ENCODE data around the gene MCM8.

MCM8 gene

GRCh38 chr20:5935384-5935783, 15.1 kb upstream of the MCM8 start:
- Histone ChIP-seq H3K4me1 (ENCODE audit: control insufficient read depth in 2 of 2, insufficient read depth in 1 of 2, low read depth in 1 of 2, low read length in 2 of 2) (no peaks in the 10 kb centered on the region), H4K8ac (ENCODE audit: low read depth, low read length) (no peak overlapping the region), H3K4me2 (ENCODE audit: insufficient read depth, low read length, poor library complexity, severe bottlenecking) (no peak overlapping the region), H2BK120ac (ENCODE audit: low read depth, low read length) (no peak overlapping the region), H3K9ac (ENCODE audit: low read depth, low read length, poor library complexity) (no peak overlapping the region), H3K27me3 (ENCODE audit: control insufficient read depth in 3 of 3, insufficient read depth in 3 of 3, low read depth in 1 of 3, low read length in 3 of 3) (peaks cover 0 to 2% (median 0%) of the 10 kb centered on the region in 3 experiments), H3K27ac (replicated peaks; ENCODE audit: low read length) (no peak overlapping the region), H3K14ac (ENCODE audit: low read length) (no peak overlapping the region), H4K91ac (ENCODE audit: low read depth, low read length, poor library complexity) (no peak overlapping the region), H3K36me3 (replicated peaks in 1 of 2; ENCODE audit: control insufficient read depth in 2 of 2, insufficient read depth in 2 of 2, low read length in 2 of 2) (peaks cover 8 to 32% of the 10 kb centered on the region in 2 donors), H2BK12ac (ENCODE audit: low read length) (no peak overlapping the region), H2BK15ac (ENCODE audit: low read length) (no peak overlapping the region), H2AFZ (ENCODE audit: low read length) (no peak overlapping the region), H2AK5ac (ENCODE audit: low read depth, low read length) (no peak overlapping the region), H3K23ac (ENCODE audit: low read depth, low read length, poor library complexity) (no peak overlapping the region), H3K4ac (ENCODE audit: low read length) (no peak overlapping the region), H3K79me1 (ENCODE audit: low read depth, low read length) (no peaks in the 10 kb centered on the region), H2BK5ac (ENCODE audit: low read length) (no peak overlapping the region), H3K18ac (ENCODE audit: low read length) (no peak overlapping the region), H3K9me3 (replicated peaks in 1 of 2; ENCODE audit: control insufficient read depth in 2 of 2, insufficient read depth in 1 of 2, low read depth in 1 of 2, low read length in 2 of 2) (no peaks in the 10 kb centered on the region), H3K4me3 (ENCODE audit: low read length in 2 of 2) (no peak overlapping the region)
- no CpG with 5 or more reads among the region's 1 CpG for WGBS, 2 donors (ENCODE audit: extremely low coverage in 2 of 2, insufficient read length in 2 of 2, insufficient replicate concordance in 1 of 2)
- DNase-seq (ENCODE audit: low spot score): no peak

DNA sequence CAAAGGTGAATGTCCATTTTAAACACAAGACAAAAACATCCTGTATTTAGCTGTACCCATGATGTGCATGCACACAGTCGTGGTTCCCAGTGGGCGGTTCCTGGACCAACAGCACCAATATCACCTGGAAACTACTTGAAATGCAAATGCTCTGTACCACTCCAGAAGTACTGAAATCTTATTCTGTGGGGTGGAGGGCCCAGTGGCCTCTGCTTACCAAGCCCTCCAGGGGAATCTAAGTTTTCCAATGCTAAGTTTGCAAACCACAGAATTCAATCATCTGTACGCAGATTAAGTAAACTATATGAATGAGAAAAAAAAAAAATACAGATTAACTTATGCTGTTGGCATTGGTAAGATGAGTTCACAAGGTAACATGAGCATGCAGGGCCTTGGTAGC, 14.2 kb upstream of the MCM8 start:
- no CpG with 5 or more reads among the region's 3 CpGs for WGBS, 2 donors (ENCODE audit: extremely low coverage in 2 of 2, insufficient read length in 2 of 2, insufficient replicate concordance in 1 of 2)
- peaks cover 12 to 40% of the 10 kb centered on the region in 2 donors for H3K36me3 ChIP-seq (replicated peaks in 1 of 2; ENCODE audit: control insufficient read depth in 2 of 2, insufficient read depth in 2 of 2, low read length in 2 of 2)

GRCh38 chr20:5938456-5939029, 11.9 kb upstream of the MCM8 start:
- Histone ChIP-seq H4K91ac (ENCODE audit: low read depth, low read length, poor library complexity) (no peak overlapping the region), H3K27ac (replicated peaks; ENCODE audit: low read length) (no peak overlapping the region), H4K8ac (ENCODE audit: low read depth, low read length) (no peak overlapping the region), H3K79me1 (ENCODE audit: low read depth, low read length) (no peaks in the 10 kb centered on the region), H3K27me3 (ENCODE audit: control insufficient read depth in 3 of 3, insufficient read depth in 3 of 3, low read depth in 1 of 3, low read length in 3 of 3) (no peaks in the 10 kb centered on the region), H3K4ac (ENCODE audit: low read length) (no peak overlapping the region), H3K14ac (ENCODE audit: low read length) (no peak overlapping the region), H2BK120ac (ENCODE audit: low read depth, low read length) (no peak overlapping the region), H3K23ac (ENCODE audit: low read depth, low read length, poor library complexity) (no peak overlapping the region), H3K4me3 (ENCODE audit: low read length in 2 of 2) (no peak overlapping the region), H3K18ac (ENCODE audit: low read length) (no peak overlapping the region), H3K4me2 (ENCODE audit: insufficient read depth, low read length, poor library complexity, severe bottlenecking) (no peak overlapping the region), H3K36me3 (replicated peaks in 1 of 2; ENCODE audit: control insufficient read depth in 2 of 2, insufficient read depth in 2 of 2, low read length in 2 of 2) (peaks cover 26 to 63% of the 10 kb centered on the region in 2 donors), H2BK12ac (ENCODE audit: low read length) (no peak overlapping the region), H2AFZ (ENCODE audit: low read length) (no peak overlapping the region), H2AK5ac (ENCODE audit: low read depth, low read length) (no peak overlapping the region), H2BK15ac (ENCODE audit: low read length) (no peak overlapping the region), H2BK5ac (ENCODE audit: low read length) (no peak overlapping the region), H3K4me1 (ENCODE audit: control insufficient read depth in 2 of 2, insufficient read depth in 1 of 2, low read depth in 1 of 2, low read length in 2 of 2) (no peaks in the 10 kb centered on the region), H3K9me3 (replicated peaks in 1 of 2; ENCODE audit: control insufficient read depth in 2 of 2, insufficient read depth in 1 of 2, low read depth in 1 of 2, low read length in 2 of 2) (no peaks in the 10 kb centered on the region), H3K9ac (ENCODE audit: low read depth, low read length, poor library complexity) (no peak overlapping the region)
- DNase-seq (ENCODE audit: low spot score): no peak
- WGBS, 2 donors (ENCODE audit: extremely low coverage in 2 of 2, insufficient read length in 2 of 2, insufficient replicate concordance in 1 of 2): no CpG with 5 or more reads among the region's 6 CpGs

More for the DNA sequence above, 14.2 kb upstream of the MCM8 start:
- H2AFZ ChIP-seq (ENCODE audit: low read length): no peak overlapping the region
- H3K9ac ChIP-seq (ENCODE audit: low read depth, low read length, poor library complexity): no peak overlapping the region
- H3K4me1 ChIP-seq (ENCODE audit: control insufficient read depth in 2 of 2, insufficient read depth in 1 of 2, low read depth in 1 of 2, low read length in 2 of 2): no peaks in the 10 kb centered on the region
- no peaks in the 10 kb centered on the region for H3K79me1 ChIP-seq (ENCODE audit: low read depth, low read length)
- no peak overlapping the region for H2BK120ac ChIP-seq (ENCODE audit: low read depth, low read length)
- peaks cover 0 to 2% (median 0%) of the 10 kb centered on the region in 3 experiments for H3K27me3 ChIP-seq (ENCODE audit: control insufficient read depth in 3 of 3, insufficient read depth in 3 of 3, low read depth in 1 of 3, low read length in 3 of 3)
- H2BK15ac ChIP-seq (ENCODE audit: low read length): no peak overlapping the region
- no peak overlapping the region for H3K4me3 ChIP-seq (ENCODE audit: low read length in 2 of 2)
- no peaks in the 10 kb centered on the region for H3K9me3 ChIP-seq (replicated peaks in 1 of 2; ENCODE audit: control insufficient read depth in 2 of 2, insufficient read depth in 1 of 2, low read depth in 1 of 2, low read length in 2 of 2)
- no peak overlapping the region for H2BK12ac ChIP-seq (ENCODE audit: low read length)
- no peak overlapping the region for H3K23ac ChIP-seq (ENCODE audit: low read depth, low read length, poor library complexity)
- no peak overlapping the region for H2AK5ac ChIP-seq (ENCODE audit: low read depth, low read length)
- no peak overlapping the region for H3K18ac ChIP-seq (ENCODE audit: low read length)
- H3K27ac ChIP-seq (replicated peaks; ENCODE audit: low read length): no peak overlapping the region
- no peak overlapping the region for H4K8ac ChIP-seq (ENCODE audit: low read depth, low read length)
- no peak overlapping the region for H3K4me2 ChIP-seq (ENCODE audit: insufficient read depth, low read length, poor library complexity, severe bottlenecking)
- H4K91ac ChIP-seq (ENCODE audit: low read depth, low read length, poor library complexity): no peak overlapping the region
- no peak overlapping the region for H3K4ac ChIP-seq (ENCODE audit: low read length)
- no peak overlapping the region for H2BK5ac ChIP-seq (ENCODE audit: low read length)
- DNase-seq (ENCODE audit: low spot score): no peak
- no peak overlapping the region for H3K14ac ChIP-seq (ENCODE audit: low read length)

- Histone ChIP-seq H2BK12ac (ENCODE audit: low read length) (no peak overlapping the region), H3K27ac (replicated peaks; ENCODE audit: low read length) (no peak overlapping the region), H4K91ac (ENCODE audit: low read depth, low read length, poor library complexity) (no peak overlapping the region), H4K8ac (ENCODE audit: low read depth, low read length) (no peak overlapping the region), H2BK120ac (ENCODE audit: low read depth, low read length) (no peak overlapping the region), H3K79me1 (ENCODE audit: low read depth, low read length) (peaks cover 4% of the 10 kb centered on the region), H3K4me3 (ENCODE audit: low read length in 2 of 2) (no peak overlapping the region), H3K14ac (ENCODE audit: low read length) (no peak overlapping the region), H3K4me1 (ENCODE audit: control insufficient read depth in 2 of 2, insufficient read depth in 1 of 2, low read depth in 1 of 2, low read length in 2 of 2) (no peaks in the 10 kb centered on the region), H3K9ac (ENCODE audit: low read depth, low read length, poor library complexity) (no peak overlapping the region), H3K18ac (ENCODE audit: low read length) (no peak overlapping the region), H3K4me2 (ENCODE audit: insufficient read depth, low read length, poor library complexity, severe bottlenecking) (no peak overlapping the region), H3K9me3 (replicated peaks in 1 of 2; ENCODE audit: control insufficient read depth in 2 of 2, insufficient read depth in 1 of 2, low read depth in 1 of 2, low read length in 2 of 2) (no peaks in the 10 kb centered on the region), H3K23ac (ENCODE audit: low read depth, low read length, poor library complexity) (no peak overlapping the region), H3K27me3 (ENCODE audit: control insufficient read depth in 3 of 3, insufficient read depth in 3 of 3, low read depth in 1 of 3, low read length in 3 of 3) (no peaks in the 10 kb centered on the region), H3K36me3 (replicated peaks in 1 of 2; ENCODE audit: control insufficient read depth in 2 of 2, insufficient read depth in 2 of 2, low read length in 2 of 2) (peaks cover 29 to 75% of the 10 kb centered on the region in 2 donors), H2AFZ (ENCODE audit: low read length) (no peak overlapping the region), H2BK5ac (ENCODE audit: low read length) (no peak overlapping the region), H3K4ac (ENCODE audit: low read length) (no peak overlapping the region), H2AK5ac (ENCODE audit: low read depth, low read length) (no peak overlapping the region), H2BK15ac (ENCODE audit: low read length) (no peak overlapping the region)
- DNase-seq (ENCODE audit: low spot score): no peak
- WGBS, 2 donors (ENCODE audit: extremely low coverage in 2 of 2, insufficient read length in 2 of 2, insufficient replicate concordance in 1 of 2): no CpG with 5 or more reads among the region's 3 CpGs
Observed at GRCh38 chr20:5945963-5946362, 4.5 kb upstream of the MCM8 start.
